Testis (tissue), 2 donors: ENCODE measurements around the gene PDE1A.

Experiments
- CTCF ChIP-seq, 3 experiments: fragments of 450-650 bp in 2 of 3; fragments of 200-600 bp in 1 of 3; sonication (generic) in 1 of 3; IDR thresholded peaks; one replicate each; pipeline ENCODE4 v1.5.1; 2016 to 2019; ENCODE audit warnings: antibody characterized with exemption in 3 of 3, mild to moderate bottlenecking in 2 of 3, moderate library complexity in 1 of 3
- POLR2A ChIP-seq: fragments of 450-650 bp; IDR thresholded peaks from one replicate; pipeline ENCODE4 v1.6.1; 2017; ENCODE audit warnings: antibody characterized with exemption, mild to moderate bottlenecking, moderate library complexity

- TF ChIP-seq CTCF (IDR thresholded peaks at IDR 0.05) = no peak
- TF ChIP-seq POLR2A = no peak
These were observed 81.5 kb downstream of the PDE1A start for GRCh38 chr2:182345384-182345783.
